HepG2 (cell line): ENCODE results near the gene ANTKMT. TPM values are rescaled to one million over a fixed set of nuclear protein-coding genes. Genes with fewer than 3 reads are reported as not detected.
A peak's percentile ranks its signal among the peaks of the same experiment; 100 is the strongest.

ENCODE experiments used
- CCDC6 ChIP-seq: sonication (generic); formaldehyde crosslinking; IDR thresholded peaks from 2 replicates; pipeline ENCODE4 v1.8.1; 2022; ENCODE audit warnings: mild to moderate bottlenecking, missing genetic modification reagents, moderate library complexity
- ELF1 ChIP-seq: sonication (generic); formaldehyde crosslinking; IDR thresholded peaks from 2 replicates; pipeline ENCODE4 v1.4.0; 2020; ENCODE audit warnings: missing genetic modification reagents
- GATAD2A ChIP-seq: IDR thresholded peaks from 2 replicates; pipeline ENCODE4 v1.6.1; 2016
- MED1 ChIP-seq: sonication (generic); formaldehyde crosslinking; IDR thresholded peaks from 2 replicates; pipeline ENCODE4 v1.4.0; 2020; ENCODE audit warnings: missing genetic modification reagents
- NFRKB ChIP-seq: fragments of 450-650 bp; IDR thresholded peaks from 2 replicates; pipeline ENCODE4 v1.6.1; 2017
- NRL ChIP-seq: sonication (generic); formaldehyde crosslinking; IDR thresholded peaks from 2 replicates; pipeline ENCODE4 v1.5.0; 2020; ENCODE audit warnings: missing genetic modification reagents, mild to moderate bottlenecking, moderate library complexity, borderline replicate concordance
- ONECUT2 ChIP-seq: sonication (generic); formaldehyde crosslinking; IDR thresholded peaks from 2 replicates; pipeline ENCODE4 v1.4.0; 2020; ENCODE audit warnings: missing genetic modification reagents
- SATB2 ChIP-seq: sonication (generic); formaldehyde crosslinking; IDR thresholded peaks from 2 replicates; pipeline ENCODE4 v1.5.0; 2020; ENCODE audit warnings: missing genetic modification reagents
- SETDB1 ChIP-seq: sonication (generic); formaldehyde crosslinking; IDR thresholded peaks from 2 replicates; pipeline ENCODE4 v1.5.1; 2020; ENCODE audit warnings: missing genetic modification reagents, mild to moderate bottlenecking, borderline replicate concordance
- SMC3 ChIP-seq: IDR thresholded peaks from 2 replicates; pipeline ENCODE4 v1.6.1; 2011; ENCODE audit warnings: low read length, improper control_type of control experiment
- ZNF333 ChIP-seq: sonication (generic); formaldehyde crosslinking; IDR thresholded peaks from 2 replicates; pipeline ENCODE4 v1.4.0; 2020; ENCODE audit warnings: mild to moderate bottlenecking, missing genetic modification reagents, borderline replicate concordance
- ZNF557 ChIP-seq: sonication (generic); formaldehyde crosslinking; IDR thresholded peaks from 2 replicates; pipeline ENCODE4 v1.4.0; 2020; ENCODE audit warnings: missing genetic modification reagents
- ZNF572 ChIP-seq: sonication (generic); formaldehyde crosslinking; IDR thresholded peaks from 2 replicates; pipeline ENCODE4 v1.5.1; 2020; ENCODE audit warnings: mild to moderate bottlenecking, missing genetic modification reagents
- ZNF713 ChIP-seq: sonication (generic); formaldehyde crosslinking; IDR thresholded peaks from 2 replicates; pipeline ENCODE4 v1.4.0; 2020; ENCODE audit warnings: mild to moderate bottlenecking, missing genetic modification reagents
- ZNF772 ChIP-seq: sonication (generic); formaldehyde crosslinking; IDR thresholded peaks from 2 replicates; pipeline ENCODE4 v1.5.0; 2020; ENCODE audit warnings: mild to moderate bottlenecking, missing genetic modification reagents
- ZNF878 ChIP-seq: sonication (generic); formaldehyde crosslinking; IDR thresholded peaks from 2 replicates; pipeline ENCODE4 v1.8.1; 2023; ENCODE audit warnings: mild to moderate bottlenecking, missing genetic modification reagents, moderate library complexity
- polyA plus RNA-seq, 8 experiments: library from polyadenylated mRNA; depleted of rRNA in 3 of 8; stranded (reverse) in 7 of 8; unstranded in 1 of 8; fragments of >200 nt; fragmentation: Illumina TruSeq in 4 of 8; extraction: Trizol in 4 of 8; gene quantifications; 2 replicates each; pipeline versions ENCODE4 v1.2.1 to v1.2.3, GENCODE V29; 2011 to 2016; ENCODE audit warnings: low read depth in 4 of 8, missing spikeins in 1 of 8, mixed read lengths in 1 of 8; ENCODE audit not compliant: insufficient read depth in 1 of 8
- total RNA-seq, 5 experiments: library from RNA; depleted of rRNA; stranded (reverse); fragments of >200 nt; fragmentation: Illumina TruSeq; extraction: Trizol; gene quantifications; 2 replicates each; pipeline ENCODE4 v1.2.3, GENCODE V29; 2016; ENCODE audit warnings: low read depth in 1 of 5
- TF ChIP-seq, protein P1 (sequence below): sonication (generic); formaldehyde crosslinking; IDR thresholded peaks from 2 replicates; pipeline ENCODE4 v1.4.0; 2020; ENCODE audit warnings: missing genetic modification reagents
- TF ChIP-seq, protein P2 (sequence below): sonication (generic); formaldehyde crosslinking; IDR thresholded peaks from 2 replicates; pipeline ENCODE4 v1.5.1; 2020; ENCODE audit warnings: mild to moderate bottlenecking, moderate library complexity, missing genetic modification reagents
- TF ChIP-seq, protein P3 (sequence below): sonication (generic); formaldehyde crosslinking; conservative IDR thresholded peaks from 2 replicates; pipeline ENCODE4 v1.4.0; 2020; ENCODE audit warnings: missing genetic modification reagents
- TF ChIP-seq, protein P4 (sequence below): sonication (generic); formaldehyde crosslinking; IDR thresholded peaks from 2 replicates; pipeline ENCODE4 v1.9.0; 2021; ENCODE audit warnings: missing genetic modification reagents, borderline replicate concordance

ANTKMT gene
- total and polyA plus RNA-seq, 2 of the 13 experiments (the other 11 are each of a cell fraction or from before 2014, with no cell fraction given): 7.5 to 47.8 TPM

DNA sequence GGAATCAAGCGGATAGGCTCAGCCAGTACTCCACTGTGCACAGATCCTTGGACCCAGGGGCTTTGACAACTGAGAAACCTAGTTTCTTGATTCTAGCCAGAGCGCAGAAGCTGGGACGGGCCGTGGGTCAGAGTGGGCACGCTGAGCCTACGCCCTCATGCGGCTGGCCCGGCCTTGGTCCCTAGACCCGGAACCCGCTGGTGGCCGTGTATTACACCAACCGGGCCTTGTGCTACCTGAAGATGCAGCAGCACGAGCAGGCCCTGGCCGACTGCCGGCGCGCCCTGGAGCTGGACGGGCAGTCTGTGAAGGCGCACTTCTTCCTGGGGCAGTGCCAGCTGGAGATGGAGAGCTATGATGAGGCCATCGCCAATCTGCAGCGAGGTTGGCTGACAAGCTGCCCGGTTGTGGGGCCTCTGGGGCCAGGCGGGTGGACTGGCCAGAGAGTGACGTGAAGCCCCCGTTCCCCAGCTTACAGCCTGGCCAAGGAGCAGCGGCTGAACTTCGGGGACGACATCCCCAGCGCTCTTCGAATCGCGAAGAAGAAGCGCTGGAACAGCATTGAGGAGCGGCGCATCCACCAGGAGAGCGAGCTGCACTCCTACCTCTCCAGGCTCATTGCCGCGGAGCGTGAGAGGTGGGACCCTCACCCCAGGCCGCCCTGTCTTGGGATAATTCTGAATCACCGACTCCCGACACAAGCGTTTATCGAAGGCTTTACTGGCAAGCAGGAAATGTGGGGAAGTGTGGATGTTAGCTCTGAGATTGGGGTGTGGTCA is 39.8 kb upstream of the ANTKMT start (continued):
- TF ChIP-seq, protein P1, sequence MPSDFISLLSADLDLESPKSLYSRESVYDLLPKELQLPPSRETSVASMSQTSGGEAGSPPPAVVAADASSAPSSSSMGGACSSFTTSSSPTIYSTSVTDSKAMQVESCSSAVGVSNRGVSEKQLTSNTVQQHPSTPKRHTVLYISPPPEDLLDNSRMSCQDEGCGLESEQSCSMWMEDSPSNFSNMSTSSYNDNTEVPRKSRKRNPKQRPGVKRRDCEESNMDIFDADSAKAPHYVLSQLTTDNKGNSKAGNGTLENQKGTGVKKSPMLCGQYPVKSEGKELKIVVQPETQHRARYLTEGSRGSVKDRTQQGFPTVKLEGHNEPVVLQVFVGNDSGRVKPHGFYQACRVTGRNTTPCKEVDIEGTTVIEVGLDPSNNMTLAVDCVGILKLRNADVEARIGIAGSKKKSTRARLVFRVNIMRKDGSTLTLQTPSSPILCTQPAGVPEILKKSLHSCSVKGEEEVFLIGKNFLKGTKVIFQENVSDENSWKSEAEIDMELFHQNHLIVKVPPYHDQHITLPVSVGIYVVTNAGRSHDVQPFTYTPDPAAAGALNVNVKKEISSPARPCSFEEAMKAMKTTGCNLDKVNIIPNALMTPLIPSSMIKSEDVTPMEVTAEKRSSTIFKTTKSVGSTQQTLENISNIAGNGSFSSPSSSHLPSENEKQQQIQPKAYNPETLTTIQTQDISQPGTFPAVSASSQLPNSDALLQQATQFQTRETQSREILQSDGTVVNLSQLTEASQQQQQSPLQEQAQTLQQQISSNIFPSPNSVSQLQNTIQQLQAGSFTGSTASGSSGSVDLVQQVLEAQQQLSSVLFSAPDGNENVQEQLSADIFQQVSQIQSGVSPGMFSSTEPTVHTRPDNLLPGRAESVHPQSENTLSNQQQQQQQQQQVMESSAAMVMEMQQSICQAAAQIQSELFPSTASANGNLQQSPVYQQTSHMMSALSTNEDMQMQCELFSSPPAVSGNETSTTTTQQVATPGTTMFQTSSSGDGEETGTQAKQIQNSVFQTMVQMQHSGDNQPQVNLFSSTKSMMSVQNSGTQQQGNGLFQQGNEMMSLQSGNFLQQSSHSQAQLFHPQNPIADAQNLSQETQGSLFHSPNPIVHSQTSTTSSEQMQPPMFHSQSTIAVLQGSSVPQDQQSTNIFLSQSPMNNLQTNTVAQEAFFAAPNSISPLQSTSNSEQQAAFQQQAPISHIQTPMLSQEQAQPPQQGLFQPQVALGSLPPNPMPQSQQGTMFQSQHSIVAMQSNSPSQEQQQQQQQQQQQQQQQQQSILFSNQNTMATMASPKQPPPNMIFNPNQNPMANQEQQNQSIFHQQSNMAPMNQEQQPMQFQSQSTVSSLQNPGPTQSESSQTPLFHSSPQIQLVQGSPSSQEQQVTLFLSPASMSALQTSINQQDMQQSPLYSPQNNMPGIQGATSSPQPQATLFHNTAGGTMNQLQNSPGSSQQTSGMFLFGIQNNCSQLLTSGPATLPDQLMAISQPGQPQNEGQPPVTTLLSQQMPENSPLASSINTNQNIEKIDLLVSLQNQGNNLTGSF (CRISPR knock-in tag): no peak
- TF ChIP-seq NRL (CRISPR knock-in tag) (no peak), SATB2 (CRISPR knock-in tag) (no peak), MED1 (CRISPR knock-in tag) (peak; percentile 37; the same call in 1 of the 2 replicates), ELF1 (CRISPR knock-in tag) (peak; percentile 73), SMC3 (no peak), ZNF772 (CRISPR knock-in tag) (no peak), CCDC6 (CRISPR knock-in tag) (no peak), ZNF713 (0 out of 2 replicates have a peak, but pooled peaks have one; percentile 33), ZNF878 (CRISPR knock-in tag) (no peak), SETDB1 (no peak), ZNF557 (CRISPR knock-in tag) (no peak), NFRKB (no peak), ZNF333 (CRISPR knock-in tag) (no peak), ONECUT2 (CRISPR knock-in tag) (no peak), GATAD2A (CRISPR knock-in tag) (0 out of 2 replicates have a peak, but pooled peaks have one; percentile 12), ZNF572 (CRISPR knock-in tag) (no peak)
- TF ChIP-seq, protein P2, sequence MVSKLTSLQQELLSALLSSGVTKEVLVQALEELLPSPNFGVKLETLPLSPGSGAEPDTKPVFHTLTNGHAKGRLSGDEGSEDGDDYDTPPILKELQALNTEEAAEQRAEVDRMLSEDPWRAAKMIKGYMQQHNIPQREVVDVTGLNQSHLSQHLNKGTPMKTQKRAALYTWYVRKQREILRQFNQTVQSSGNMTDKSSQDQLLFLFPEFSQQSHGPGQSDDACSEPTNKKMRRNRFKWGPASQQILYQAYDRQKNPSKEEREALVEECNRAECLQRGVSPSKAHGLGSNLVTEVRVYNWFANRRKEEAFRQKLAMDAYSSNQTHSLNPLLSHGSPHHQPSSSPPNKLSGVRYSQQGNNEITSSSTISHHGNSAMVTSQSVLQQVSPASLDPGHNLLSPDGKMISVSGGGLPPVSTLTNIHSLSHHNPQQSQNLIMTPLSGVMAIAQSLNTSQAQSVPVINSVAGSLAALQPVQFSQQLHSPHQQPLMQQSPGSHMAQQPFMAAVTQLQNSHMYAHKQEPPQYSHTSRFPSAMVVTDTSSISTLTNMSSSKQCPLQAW: no peak
- TF ChIP-seq, protein P3, sequence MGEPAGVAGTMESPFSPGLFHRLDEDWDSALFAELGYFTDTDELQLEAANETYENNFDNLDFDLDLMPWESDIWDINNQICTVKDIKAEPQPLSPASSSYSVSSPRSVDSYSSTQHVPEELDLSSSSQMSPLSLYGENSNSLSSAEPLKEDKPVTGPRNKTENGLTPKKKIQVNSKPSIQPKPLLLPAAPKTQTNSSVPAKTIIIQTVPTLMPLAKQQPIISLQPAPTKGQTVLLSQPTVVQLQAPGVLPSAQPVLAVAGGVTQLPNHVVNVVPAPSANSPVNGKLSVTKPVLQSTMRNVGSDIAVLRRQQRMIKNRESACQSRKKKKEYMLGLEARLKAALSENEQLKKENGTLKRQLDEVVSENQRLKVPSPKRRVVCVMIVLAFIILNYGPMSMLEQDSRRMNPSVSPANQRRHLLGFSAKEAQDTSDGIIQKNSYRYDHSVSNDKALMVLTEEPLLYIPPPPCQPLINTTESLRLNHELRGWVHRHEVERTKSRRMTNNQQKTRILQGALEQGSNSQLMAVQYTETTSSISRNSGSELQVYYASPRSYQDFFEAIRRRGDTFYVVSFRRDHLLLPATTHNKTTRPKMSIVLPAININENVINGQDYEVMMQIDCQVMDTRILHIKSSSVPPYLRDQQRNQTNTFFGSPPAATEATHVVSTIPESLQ (CRISPR knock-in tag): no peak
- TF ChIP-seq, protein P4, sequence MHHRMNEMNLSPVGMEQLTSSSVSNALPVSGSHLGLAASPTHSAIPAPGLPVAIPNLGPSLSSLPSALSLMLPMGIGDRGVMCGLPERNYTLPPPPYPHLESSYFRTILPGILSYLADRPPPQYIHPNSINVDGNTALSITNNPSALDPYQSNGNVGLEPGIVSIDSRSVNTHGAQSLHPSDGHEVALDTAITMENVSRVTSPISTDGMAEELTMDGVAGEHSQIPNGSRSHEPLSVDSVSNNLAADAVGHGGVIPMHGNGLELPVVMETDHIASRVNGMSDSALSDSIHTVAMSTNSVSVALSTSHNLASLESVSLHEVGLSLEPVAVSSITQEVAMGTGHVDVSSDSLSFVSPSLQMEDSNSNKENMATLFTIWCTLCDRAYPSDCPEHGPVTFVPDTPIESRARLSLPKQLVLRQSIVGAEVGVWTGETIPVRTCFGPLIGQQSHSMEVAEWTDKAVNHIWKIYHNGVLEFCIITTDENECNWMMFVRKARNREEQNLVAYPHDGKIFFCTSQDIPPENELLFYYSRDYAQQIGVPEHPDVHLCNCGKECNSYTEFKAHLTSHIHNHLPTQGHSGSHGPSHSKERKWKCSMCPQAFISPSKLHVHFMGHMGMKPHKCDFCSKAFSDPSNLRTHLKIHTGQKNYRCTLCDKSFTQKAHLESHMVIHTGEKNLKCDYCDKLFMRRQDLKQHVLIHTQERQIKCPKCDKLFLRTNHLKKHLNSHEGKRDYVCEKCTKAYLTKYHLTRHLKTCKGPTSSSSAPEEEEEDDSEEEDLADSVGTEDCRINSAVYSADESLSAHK (CRISPR knock-in tag): no peak
